Tibial nerve (tissue), 4 donors: ENCODE data around the gene GRIK3. TPM values are rescaled to one million over a fixed set of nuclear protein-coding genes. Genes with fewer than 3 reads are reported as not detected.

Source experiments
- DNase-seq, 2 donors: peaks; one replicate each; pipeline ENCODE4 v3.0.0-alpha.2; 2019; ENCODE audit warnings: low spot score in 2 of 2
- H3K27ac ChIP-seq, 4 donors: fragments of 200-600 bp; sonication (generic) in 3 of 4; one replicate each; pipeline ENCODE4 v1.5.1; 2017 to 2019; ENCODE audit warnings: mild to moderate bottlenecking in 1 of 4
- H3K27me3 ChIP-seq, 2 donors: fragments of 200-600 bp; sonication (generic) in 1 of 2; one replicate each; pipeline versions ENCODE4 v1.5.1 to v1.6.0; 2017 to 2019
- H3K36me3 ChIP-seq, 3 donors: fragments of 200-600 bp; sonication (generic); one replicate each; pipeline ENCODE4 v1.5.1; 2018 to 2019
- H3K4me1 ChIP-seq, 4 donors: fragments of 200-600 bp; sonication (generic) in 3 of 4; one replicate each; pipeline ENCODE4 v1.5.1; 2017 to 2019
- H3K4me3 ChIP-seq, 4 donors: fragments of 200-600 bp; sonication (generic) in 3 of 4; one replicate each; pipeline ENCODE4 v1.5.1; 2017 to 2019; ENCODE audit warnings: mild to moderate bottlenecking in 1 of 4, moderate library complexity in 1 of 4
- H3K9me3 ChIP-seq, 4 donors: fragments of 200-600 bp; sonication (generic) in 3 of 4; one replicate each; pipeline ENCODE4 v1.5.1; 2017 to 2019
- CTCF ChIP-seq, 5 experiments: fragments of 200-600 bp in 3 of 5; fragments of 450-650 bp in 2 of 5; sonication (generic) in 3 of 5; IDR thresholded peaks; one replicate each; pipeline ENCODE4 v1.5.1; 2016 to 2019; ENCODE audit warnings: antibody characterized with exemption in 5 of 5, mild to moderate bottlenecking in 3 of 5, moderate library complexity in 2 of 5
- EP300 ChIP-seq, 2 donors: sonication (generic); formaldehyde crosslinking; IDR thresholded peaks; one replicate each; pipeline ENCODE4 v1.6.1; 2017; ENCODE audit warnings: antibody characterized with exemption in 2 of 2, mild to moderate bottlenecking in 1 of 2
- POLR2A ChIP-seq, 2 donors: fragments of 450-650 bp; IDR thresholded peaks; one replicate each; pipeline ENCODE4 v1.6.1; 2017; ENCODE audit warnings: antibody characterized with exemption in 2 of 2, mild to moderate bottlenecking in 2 of 2, moderate library complexity in 2 of 2
- WGBS, 2 donors: methylation state at CpG; one replicate each; pipeline ENCODE4 v1.1.5; 2018; 5-methylcytosine and 5-hydroxymethylcytosine counted together
- total RNA-seq, 4 donors: library from RNA; depleted of rRNA; stranded (reverse); fragments of >200 nt; gene quantifications; one replicate each; pipeline ENCODE4 v1.1.0, GENCODE V29; 2016

GRIK3 gene
- total RNA-seq, 4 donors from 2014 or later, result 12.8 to 26.2 (median 21.7) TPM

GRCh38 chr1:36971852-36972618 lies 62.3 kb downstream of the GRIK3 start:
- Histone ChIP-seq H3K36me3 (no peaks in the 10 kb centered on the region), H3K4me3 (no peak overlapping the region), H3K27me3 (no peaks in the 10 kb centered on the region), H3K9me3 (no peaks in the 10 kb centered on the region), H3K4me1 (peaks cover 0 to 3% (median 0%) of the 10 kb centered on the region in 4 donors), H3K27ac (no peak overlapping the region)
- WGBS, 2 donors, result 65 to 69% methylated on average over 9 to 14 of the region's 14 CpGs
- DNase-seq, result no peak
- TF ChIP-seq POLR2A (IDR thresholded peaks at IDR 0.05) (no peak), EP300 (IDR thresholded peaks at IDR 0.05) (no peak), CTCF (IDR thresholded peaks at IDR 0.05) (no peak)

GRCh38 chr1:36968730-36969129 lies 65.6 kb downstream of the GRIK3 start:
- TF ChIP-seq CTCF (IDR thresholded peaks at IDR 0.05) (no peak), POLR2A (IDR thresholded peaks at IDR 0.05) (no peak), EP300 (IDR thresholded peaks at IDR 0.05) (no peak)
- WGBS, 2 donors, result 51 to 58% methylated on average over 2 to 3 of the region's 3 CpGs

GRCh38 chr1:36966242-36966641 lies 68.1 kb downstream of the GRIK3 start:
- H3K27me3 ChIP-seq, result no peaks in the 10 kb centered on the region
- H3K27ac ChIP-seq, result no peak overlapping the region
- TF ChIP-seq POLR2A (IDR thresholded peaks at IDR 0.05), result no peak
- no peak for TF ChIP-seq EP300 (IDR thresholded peaks at IDR 0.05)
- no peak for TF ChIP-seq CTCF (IDR thresholded peaks at IDR 0.05)
- no peak for DNase-seq
- H3K4me1 ChIP-seq, result peaks cover 0 to 7% (median 0%) of the 10 kb centered on the region in 4 donors
- WGBS, 2 donors, result 45 to 61% methylated on average over 3 of the region's 3 CpGs
- no peak overlapping the region for H3K4me3 ChIP-seq
- H3K9me3 ChIP-seq, result no peaks in the 10 kb centered on the region
- H3K36me3 ChIP-seq, result no peaks in the 10 kb centered on the region

More at GRCh38 chr1:36968730-36969129, 65.6 kb downstream of the GRIK3 start:
- no peak overlapping the region for H3K4me3 ChIP-seq
- no peaks in the 10 kb centered on the region for H3K27me3 ChIP-seq
- no peak for DNase-seq
- no peaks in the 10 kb centered on the region for H3K9me3 ChIP-seq
- H3K27ac ChIP-seq, result no peak overlapping the region
- H3K4me1 ChIP-seq, result no peaks in the 10 kb centered on the region
- no peaks in the 10 kb centered on the region for H3K36me3 ChIP-seq

- Histone ChIP-seq H3K4me3 (no peak overlapping the region), H3K9me3 (no peaks in the 10 kb centered on the region), H3K27ac (no peak overlapping the region), H3K27me3 (no peaks in the 10 kb centered on the region), H3K36me3 (no peaks in the 10 kb centered on the region), H3K4me1 (peaks cover 0 to 7% (median 0%) of the 10 kb centered on the region in 4 donors)
- DNase-seq, result no peak
- 52 to 65% methylated on average over 11 of the region's 11 CpGs for WGBS, 2 donors
- no peak for TF ChIP-seq CTCF (IDR thresholded peaks at IDR 0.05)
- no peak for TF ChIP-seq POLR2A (IDR thresholded peaks at IDR 0.05)
Observed at GRCh38 chr1:36965275-36966159, 68.8 kb downstream of the GRIK3 start.

- Histone ChIP-seq H3K36me3 (no peaks in the 10 kb centered on the region), H3K9me3 (no peaks in the 10 kb centered on the region), H3K4me3 (no peak overlapping the region), H3K27me3 (no peaks in the 10 kb centered on the region), H3K27ac (no peak overlapping the region), H3K4me1 (peaks cover 0 to 7% (median 0%) of the 10 kb centered on the region in 4 donors)
- 86 to 87% methylated on average over 8 of the region's 8 CpGs for WGBS, 2 donors
- TF ChIP-seq POLR2A (IDR thresholded peaks at IDR 0.05) (no peak), EP300 (IDR thresholded peaks at IDR 0.05) (no peak), CTCF (IDR thresholded peaks at IDR 0.05) (no peak)
- DNase-seq, result no peak
Observed at GRCh38 chr1:36964830-36965229, 69.5 kb downstream of the GRIK3 start.
